AG09309 (cell line): ENCODE data around the gene BMF.
A peak's percentile ranks its signal among the peaks of the same experiment; 100 is the strongest.

ENCODE experiments used
- DNase-seq: peaks from one replicate; pipeline ENCODE4 v3.0.0-alpha.2; 2010; ENCODE audit warnings: low read depth
- H3K4me3 ChIP-seq: 2 replicates; pipeline ENCODE4 v1.5.1; 2011; ENCODE audit warnings: mild to moderate bottlenecking, low read depth, low read length, moderate library complexity; ENCODE audit not compliant: control insufficient read depth
- CTCF ChIP-seq: IDR thresholded peaks from 2 replicates; pipeline ENCODE4 v1.5.1; 2011; ENCODE audit warnings: mild to moderate bottlenecking, low read depth, low read length, inconsistent platforms; ENCODE audit not compliant: insufficient read depth, control insufficient read depth; ENCODE audit errors: missing control alignments

The BMF gene

DNA sequence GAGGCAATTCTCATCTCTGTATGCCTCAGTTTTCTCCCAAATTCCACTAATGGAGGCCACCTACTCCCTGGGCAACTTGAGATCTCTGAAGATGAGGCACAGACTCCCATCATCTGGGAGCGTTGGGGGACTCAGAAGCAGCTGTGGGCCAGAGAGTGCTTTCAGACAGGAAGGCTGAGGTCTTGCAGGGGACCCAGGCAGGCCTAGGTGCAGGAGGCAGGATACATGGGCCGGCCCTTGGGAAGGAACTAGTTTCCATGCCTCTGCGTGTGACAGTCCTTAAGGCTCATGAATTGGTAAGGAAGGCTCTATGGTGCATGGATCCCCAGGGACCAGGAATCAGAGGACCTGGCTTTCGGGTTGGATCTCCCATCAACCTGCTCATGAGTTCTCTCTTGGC is 14.5 kb downstream of the BMF start:
- TF ChIP-seq CTCF, result no peak
- DNase-seq, result no peak
- H3K4me3 ChIP-seq, result no peak overlapping the region

GRCh38 chr15:40092979-40093869 is 15.5 kb downstream of the BMF start:
- DNase-seq, result no peak
- no peak for TF ChIP-seq CTCF
- H3K4me3 ChIP-seq, result no peak overlapping the region

DNA sequence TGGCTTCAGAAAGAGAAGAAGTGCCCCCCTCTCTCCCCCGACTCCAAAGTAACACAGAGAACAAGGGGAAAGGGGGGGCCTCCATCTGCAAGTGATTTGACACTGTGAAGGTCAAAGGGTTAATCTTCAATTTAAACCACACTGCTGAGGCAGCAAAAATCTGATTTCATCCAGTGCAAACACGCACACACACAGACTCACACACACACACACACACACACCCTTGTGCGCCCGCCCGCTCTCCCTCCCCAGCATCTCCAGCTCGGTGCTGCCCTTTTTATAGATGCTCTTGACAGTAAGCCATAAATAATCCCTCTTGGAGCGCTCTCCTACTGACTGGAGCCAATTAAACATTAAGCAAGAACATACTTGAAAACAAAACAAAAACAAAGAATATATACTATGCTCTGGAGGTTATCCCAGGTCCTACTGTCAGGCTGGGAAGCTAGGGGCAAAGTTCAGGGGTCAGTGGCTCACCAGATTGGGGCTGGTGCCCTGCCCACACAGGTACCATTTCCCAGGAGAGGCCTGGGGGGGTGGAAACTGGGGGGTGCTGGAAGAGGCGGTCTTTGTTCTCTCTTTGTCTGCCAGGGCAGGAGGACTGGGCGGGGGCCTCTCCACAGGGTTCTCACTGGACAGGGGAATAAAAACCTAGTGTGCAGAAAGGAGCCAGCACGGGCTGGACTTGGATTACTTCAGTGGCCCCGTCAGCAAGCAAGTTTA is 16.3 kb downstream of the BMF start:
- TF ChIP-seq CTCF, result no peak
- peak; percentile 97 for DNase-seq
- H3K4me3 ChIP-seq, result no peak overlapping the region

GRCh38 chr15:40091861-40092255 is 16.8 kb downstream of the BMF start:
- H3K4me3 ChIP-seq, result no peak overlapping the region
- TF ChIP-seq CTCF, result no peak
- DNase-seq, result no peak

DNA sequence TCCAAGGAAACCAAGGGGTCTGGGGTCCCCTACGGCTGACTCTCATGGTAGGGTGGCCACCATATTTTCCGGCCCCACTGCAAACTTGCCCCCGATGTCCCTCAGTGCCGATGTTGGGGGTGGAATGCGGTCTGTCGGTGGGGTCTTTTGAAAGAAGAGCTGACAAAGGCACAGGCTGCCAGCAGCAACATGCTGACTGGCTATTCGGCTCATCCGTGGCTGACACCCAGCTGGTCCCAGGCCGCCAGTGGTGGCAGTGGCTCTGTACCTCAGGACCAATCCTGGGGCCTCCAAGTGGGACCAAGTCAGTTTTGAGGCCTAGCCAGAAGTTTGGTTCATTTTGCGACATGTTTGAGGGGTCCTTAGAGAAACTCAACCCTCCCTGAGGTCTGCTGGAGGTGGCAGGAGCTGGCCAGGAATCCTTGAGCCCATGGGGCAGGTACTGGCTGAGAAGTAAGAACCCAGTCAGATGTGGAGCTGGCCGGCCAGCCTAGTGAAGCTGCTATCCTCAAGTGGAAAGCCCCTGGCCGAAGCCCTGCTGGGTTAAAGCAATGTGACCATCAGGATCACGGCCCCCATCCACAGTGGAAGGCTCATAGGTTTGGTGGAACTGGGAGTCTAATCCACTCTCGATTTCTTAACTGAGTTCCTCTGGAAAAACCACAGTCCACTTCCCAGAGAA is 17.8 kb downstream of the BMF start:
- H3K4me3 ChIP-seq, result no peak overlapping the region
- DNase-seq, result no peak
- no peak for TF ChIP-seq CTCF

DNA sequence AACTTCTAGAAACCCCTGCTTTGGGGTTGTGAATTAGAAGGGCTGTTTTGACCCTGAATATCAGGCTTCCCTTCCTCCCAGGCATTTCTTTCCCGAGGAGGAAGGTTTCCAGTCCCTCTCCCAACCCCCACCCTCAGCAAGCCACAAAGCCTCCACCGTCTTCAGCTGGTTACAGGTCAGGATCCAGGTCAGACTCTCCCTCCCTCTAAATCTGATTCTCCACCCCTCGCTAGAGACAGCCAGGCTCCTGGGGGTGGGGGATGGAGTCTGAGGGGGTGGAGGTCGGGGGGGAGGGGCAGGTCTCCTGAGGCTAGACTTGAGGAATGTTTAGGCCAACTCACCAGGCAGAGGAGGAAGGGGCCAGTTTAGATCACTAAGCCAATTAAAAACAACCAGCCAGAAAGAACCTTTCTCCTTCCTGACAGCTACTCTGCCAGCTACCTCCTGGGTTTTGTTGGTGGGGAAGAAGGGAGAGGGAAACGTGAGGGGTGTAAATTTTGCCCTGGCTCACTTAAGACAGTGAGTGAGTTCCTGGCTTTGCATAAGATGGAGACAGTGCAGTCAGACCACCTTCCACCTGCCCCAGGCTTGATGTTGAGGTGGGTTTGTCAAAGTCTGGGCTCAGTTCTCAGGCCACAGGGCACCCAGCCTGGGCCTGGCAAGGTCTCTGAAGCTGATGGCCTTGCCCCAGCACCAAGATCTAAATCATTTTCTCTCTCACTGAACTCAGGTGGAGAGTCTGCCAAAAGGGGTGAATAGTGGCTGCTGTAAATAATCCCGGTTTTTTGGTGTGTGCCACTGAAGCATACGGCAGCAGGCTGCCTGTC is 19.5 kb downstream of the BMF start:
- H3K4me3 ChIP-seq, result no peak overlapping the region
- no peak for DNase-seq
- TF ChIP-seq CTCF, result no peak
